CD4-positive, alpha-beta T cell treated with Interleukin-17A for 4 hours (primary cell): Measurements from ENCODE around the gene ARHGAP18.
A peak's percentile ranks its signal among the peaks of the same experiment; 100 is the strongest.

Experiments
- DNase-seq: peaks from one replicate; pipeline ENCODE4 v3.0.0-alpha.2; 2020; ENCODE audit warnings: mixed read lengths

ARHGAP18 gene

DNA sequence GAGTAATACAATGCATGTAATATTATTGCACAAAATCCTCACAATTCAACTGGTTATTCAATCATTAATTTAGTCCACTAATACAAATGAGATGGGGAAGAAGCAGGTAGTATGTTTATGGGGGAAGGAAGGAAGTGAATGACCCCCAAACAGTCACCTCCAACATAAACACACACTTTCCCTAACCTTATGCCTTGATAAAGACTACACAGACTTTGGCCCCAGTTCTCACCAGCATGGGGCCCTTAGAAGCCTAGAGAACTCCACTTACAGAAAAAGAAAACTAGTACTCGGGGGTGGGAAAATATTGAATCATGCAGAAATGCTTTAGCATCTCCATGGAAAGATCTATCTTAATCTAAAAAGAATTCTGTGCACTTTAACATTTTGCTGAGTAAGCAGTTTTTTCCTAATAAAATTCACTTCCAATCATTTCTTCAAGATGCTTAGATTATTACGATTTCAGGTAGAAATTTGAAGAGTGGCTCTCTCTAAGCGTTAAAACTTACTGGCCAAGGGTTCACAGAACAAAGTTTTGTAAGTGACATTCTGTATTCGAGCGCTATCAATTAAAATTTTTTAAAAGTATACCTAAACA, 18.8 kb downstream of the ARHGAP18 start:
- DNase-seq: no peak

DNA sequence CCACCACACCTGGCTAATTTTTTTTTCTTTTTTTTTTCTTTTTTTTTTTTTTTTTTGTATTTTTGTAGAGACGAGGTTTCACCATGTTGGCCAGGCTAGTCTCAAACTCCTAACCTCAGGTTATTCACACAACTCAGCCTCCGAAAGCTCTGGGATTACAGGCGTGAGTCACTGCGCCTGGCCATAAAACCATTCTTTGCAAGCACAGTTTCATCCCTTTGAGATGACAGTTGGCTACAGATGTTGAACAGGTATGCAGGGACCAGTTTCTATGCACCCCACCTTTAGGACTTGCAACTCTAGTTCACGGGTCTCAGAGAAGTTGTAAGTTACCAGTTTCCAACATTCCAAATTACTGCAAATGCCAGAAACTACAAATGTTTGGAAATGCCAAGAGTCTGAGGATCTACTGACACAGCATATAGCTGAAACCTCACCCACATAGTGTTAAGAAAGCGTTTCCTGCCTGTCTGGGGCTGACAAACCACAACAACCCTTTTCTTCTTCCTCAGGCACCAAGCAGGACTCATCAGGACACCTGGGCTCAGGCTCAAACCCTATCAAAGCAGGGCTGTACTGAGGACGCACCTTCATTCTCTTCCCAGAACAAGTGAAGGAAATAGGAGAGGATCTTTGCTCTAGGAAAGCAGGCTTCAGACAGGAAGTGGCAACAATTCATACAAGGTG, 22.9 kb downstream of the ARHGAP18 start:
- DNase-seq: peak; percentile 64

DNA sequence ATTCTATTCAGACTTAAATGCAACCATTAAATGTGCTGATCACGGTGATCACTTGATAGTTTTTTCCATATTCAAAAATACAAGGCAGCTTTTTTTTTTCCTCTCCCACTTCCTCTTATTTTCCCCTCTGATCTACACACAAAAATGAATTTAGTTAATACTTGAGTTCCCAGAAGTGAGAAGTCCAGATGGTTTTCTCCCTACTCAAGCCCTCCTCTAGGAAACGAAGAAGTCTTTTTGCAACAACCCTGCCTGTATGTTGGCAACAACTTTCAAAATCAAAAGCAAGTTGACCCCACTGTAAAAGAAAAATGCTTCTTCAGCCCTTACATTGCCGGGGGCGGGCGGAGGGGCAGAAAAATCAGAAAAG, 24.3 kb downstream of the ARHGAP18 start:
- DNase-seq: no peak

DNA sequence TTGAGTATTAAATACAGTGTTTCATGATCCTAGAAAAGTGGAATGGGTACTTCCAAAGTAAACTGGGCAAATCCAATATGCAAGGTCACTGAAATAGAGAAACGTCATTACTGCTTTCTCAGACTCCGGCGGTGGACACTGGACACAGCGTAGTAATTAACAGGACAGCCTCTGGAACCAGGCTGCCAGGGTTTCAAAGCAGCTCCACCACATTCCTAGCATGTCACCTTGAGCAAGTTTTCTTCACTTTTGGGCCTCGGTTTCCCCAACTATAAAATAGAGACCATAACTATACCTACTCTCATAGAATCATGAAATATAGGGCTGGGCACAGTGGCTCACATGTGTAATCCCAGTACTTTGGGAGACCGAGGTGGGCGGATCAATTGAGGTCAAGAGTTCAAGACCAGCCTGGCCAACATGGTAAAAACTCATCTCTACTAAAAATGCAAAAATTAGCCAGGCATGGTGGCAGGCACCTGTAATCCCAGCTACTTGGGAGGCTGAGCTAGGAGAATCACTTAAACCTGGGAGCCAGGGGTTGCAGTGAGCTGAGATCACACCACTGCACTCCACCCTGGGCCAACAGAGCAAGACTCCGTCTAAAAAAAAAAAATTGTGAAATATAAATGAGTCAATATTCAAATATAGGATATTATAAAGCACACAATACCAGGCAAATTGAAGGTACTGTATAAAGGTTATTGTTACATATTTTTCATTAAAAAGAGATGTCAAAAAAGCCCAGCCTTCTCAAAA, 24.9 kb downstream of the ARHGAP18 start:
- DNase-seq: no peak

DNA sequence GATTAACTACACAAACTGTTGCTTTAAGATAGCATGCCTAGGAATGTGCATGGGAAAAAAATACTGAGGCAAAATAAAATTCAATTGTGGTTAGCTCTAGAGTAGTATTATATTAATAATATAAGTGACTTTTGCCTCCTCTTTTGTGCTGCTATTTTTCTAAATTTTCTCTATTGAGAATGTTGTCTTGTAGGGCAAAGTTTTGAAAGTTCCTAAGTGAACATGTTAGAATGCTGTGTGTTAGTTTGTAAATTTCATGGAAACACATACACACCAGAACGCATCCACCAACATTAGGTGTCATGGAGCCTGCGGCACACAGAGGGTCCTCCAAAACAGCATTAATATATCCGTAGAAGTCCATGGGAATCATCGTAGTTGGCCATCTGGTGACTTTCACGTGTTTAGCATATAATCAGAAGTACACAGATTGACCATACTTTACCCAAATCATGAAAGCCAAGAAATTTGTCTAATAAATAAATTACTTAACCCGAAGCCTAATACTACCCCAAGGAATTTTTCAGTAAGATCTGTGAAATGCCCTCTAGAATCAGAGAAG, 25.6 kb downstream of the ARHGAP18 start:
- no peak for DNase-seq

DNA sequence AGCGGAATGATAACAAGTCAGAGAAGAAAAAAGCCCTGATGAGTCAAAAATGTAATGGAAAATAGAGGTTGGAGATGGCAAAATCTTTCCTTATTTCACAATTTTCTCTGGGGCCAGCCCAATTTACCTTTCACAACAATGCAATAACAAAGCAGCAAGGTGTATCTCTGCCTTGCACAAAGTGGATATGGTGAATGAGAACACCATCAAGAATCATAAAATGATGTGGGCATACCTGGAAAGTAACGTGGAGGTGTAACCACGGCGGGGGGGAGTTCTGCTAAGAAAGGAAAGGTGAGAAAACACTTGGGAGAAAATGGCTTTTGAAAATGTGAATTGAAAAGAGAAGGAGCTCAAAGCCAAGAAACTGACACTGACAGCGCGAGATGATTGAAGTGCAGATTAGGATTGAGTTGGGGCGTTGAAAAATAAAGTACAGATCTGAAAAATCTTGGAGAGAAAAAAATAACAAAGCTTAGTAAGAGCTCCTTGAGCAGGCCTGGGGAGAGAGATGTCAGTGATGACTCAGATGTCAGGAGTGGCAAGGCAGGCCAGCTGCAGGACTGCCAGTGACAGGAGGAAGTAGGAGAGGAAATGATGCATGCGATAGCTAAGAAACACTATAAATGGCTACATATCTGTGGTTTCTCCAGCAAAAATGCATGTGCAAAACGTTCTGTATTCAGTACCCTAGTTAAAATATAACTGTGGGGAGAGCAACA, 26.2 kb downstream of the ARHGAP18 start:
- DNase-seq: peak; percentile 77

DNA sequence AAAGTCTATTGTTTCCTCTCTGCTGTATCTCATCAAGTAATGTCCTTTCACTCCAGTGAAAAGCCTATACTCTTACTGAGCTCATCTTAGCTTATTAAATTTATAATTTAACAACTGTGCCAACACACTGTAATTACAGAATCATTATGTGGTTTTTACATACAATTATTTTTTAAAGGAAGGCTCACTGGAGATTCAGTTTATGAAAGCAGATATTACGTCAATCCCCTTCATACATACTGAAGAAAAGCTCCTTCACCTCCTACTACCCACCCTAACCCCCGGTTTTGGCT, 28.1 kb downstream of the ARHGAP18 start:
- no peak for DNase-seq

DNA sequence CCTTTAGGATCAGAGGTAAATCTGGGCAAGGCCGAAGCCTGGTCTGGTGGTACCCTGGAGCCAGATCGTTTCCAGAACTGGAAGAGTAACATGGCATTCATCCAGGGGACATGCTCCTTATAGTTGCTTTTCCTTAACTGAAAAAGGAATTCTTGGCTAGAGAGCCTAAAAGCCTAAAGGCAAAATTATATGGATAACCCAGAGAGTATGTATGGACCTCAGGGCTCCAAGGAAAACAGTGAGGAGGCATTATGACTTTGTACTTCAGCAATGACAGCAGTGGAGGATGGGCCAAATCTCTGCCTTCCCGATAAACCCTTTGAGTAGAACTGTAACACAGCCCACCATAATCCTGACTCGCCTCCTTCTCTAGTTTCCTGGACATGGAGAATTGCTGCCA, 29.3 kb downstream of the ARHGAP18 start:
- DNase-seq: no peak

DNA sequence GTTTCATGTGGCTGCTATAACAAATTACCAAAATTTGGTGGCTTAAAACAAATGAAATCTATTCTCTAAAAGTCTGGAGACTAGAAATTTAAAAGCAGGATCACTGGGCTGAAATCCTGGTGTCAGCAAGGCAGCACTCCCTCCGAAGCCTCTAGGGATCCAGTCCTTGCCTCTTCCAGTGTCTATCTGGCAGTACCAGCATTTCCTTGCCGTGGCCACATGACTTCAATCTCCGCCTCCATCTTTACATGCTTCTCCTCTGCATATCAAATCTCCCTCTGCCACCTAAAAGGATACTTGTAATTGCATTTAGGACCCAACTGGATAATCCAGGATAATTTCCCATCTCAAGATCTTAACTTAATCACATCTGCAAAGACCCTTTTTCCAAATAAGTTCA, 30.2 kb downstream of the ARHGAP18 start:
- DNase-seq: no peak

DNA sequence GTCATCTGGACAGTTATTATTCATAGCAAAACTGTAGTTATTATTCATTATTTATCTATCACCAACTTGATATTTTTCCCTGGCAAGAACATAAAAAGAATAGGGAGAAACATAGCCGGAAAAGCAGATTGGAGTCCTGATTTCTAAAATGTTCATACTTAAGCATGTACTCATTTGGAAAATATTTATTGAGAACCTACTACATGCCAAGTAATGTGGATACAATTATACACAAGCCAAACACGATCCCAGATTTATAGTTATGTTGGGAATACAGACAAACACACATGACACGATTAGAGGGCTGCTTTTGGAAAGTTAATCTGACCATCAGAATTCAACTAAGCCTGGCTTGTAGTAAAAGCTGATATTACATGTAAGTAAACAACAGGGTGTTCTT, 30.7 kb downstream of the ARHGAP18 start:
- DNase-seq: no peak

DNA sequence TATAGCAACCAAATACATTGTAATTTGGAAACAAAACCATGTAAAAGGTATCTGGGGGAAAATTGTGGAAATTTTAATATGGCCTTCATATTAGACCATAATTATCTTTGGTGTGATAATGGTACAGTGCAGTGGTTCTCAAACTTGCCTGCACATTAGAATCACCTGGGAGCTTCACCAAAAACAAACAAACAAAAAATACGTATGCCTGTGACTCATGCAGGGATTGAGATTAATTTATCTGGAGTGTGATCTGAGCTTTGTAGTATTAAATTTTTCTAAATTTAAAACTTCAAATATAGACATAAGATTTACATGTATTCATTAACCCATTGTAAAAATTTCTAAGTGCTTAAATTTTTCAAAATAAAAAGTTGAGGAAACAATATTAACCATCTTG, 31.5 kb downstream of the ARHGAP18 start:
- no peak for DNase-seq

DNA sequence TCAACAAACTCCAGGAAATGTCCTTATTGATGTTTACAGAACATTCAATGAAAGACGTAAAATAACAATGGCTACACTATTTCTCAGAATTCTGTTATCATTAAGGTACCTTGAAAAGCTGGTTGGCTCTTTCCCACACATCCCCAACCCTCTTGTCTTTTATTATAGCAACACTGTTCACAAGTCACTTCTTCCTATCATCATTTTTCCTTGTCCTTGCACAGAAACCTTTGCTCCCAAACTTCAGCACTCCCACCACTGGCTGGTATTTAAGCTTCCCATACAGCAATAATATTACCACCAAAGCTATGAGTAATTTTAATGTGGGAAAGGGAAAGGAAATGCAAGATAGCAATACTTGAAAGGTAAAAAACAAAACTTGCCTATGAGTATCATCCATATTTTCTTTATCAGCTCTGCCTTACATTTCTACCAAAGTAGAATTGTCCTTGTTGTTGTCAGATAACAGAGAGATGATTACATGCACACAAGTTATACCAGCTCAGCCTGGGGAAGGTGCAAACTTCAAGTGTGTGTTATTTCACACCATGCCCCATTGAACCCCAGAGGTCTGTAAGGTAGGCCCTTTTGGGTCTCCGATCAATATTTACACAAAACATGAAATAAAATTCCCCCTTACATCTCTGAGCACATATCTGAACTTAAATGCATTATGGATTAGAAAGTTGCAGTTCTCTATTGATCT, 32.2 kb downstream of the ARHGAP18 start:
- no peak for DNase-seq

DNA sequence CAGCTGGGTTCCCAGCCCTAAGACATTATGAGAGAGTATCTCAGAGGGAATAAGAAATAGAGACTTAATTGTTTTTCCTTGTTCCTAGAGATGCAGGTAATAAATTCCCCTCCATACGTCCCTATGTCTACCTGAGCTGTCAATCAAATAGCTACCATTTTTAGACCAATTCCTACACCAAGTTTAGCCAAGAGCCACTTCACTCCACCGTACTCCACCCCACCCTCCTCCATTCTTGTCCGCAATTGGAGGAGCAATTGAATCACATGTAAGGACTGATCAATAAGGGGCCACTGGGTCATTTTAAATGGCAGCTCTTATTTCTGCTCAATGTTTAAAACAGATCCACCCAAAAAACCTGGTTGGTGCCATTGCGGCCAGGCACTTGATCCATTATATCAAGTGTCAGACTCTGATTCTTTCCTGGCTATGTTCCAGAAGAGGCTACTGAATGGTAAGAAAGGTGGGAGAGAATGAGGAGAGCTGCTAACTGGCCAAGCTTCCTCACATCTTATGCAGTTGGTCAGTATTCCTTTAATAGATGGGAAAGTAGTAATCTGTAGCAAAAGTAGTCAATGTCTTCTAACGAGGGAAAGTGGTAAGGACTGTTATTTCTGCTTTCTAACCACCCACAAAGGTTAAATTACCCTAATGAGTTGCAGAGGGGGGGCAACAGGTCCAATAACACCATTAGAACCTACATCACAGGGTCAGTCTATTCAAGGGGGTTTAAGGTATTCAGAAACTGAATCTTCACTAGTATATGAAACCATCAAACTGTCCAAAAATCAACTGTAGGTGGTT, 34.1 kb downstream of the ARHGAP18 start:
- no peak for DNase-seq

DNA sequence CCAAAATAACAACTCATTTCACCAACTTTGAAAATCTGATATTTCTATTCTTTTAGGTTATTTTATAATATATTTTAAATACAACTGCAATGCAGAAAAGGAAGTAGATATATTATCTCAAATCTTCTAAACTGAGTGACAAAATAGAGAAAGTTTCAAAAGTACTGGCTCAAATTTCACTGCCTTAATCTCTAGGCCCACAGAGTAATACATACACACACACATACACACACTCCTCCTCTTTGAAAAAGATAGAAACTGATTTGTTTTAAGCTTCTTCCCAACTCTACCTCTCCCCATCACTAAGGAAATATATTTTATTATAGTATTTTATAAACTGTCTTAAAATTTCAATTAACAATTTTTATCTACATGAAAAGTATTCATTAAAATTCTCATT, 36.2 kb downstream of the ARHGAP18 start:
- DNase-seq: no peak

DNA sequence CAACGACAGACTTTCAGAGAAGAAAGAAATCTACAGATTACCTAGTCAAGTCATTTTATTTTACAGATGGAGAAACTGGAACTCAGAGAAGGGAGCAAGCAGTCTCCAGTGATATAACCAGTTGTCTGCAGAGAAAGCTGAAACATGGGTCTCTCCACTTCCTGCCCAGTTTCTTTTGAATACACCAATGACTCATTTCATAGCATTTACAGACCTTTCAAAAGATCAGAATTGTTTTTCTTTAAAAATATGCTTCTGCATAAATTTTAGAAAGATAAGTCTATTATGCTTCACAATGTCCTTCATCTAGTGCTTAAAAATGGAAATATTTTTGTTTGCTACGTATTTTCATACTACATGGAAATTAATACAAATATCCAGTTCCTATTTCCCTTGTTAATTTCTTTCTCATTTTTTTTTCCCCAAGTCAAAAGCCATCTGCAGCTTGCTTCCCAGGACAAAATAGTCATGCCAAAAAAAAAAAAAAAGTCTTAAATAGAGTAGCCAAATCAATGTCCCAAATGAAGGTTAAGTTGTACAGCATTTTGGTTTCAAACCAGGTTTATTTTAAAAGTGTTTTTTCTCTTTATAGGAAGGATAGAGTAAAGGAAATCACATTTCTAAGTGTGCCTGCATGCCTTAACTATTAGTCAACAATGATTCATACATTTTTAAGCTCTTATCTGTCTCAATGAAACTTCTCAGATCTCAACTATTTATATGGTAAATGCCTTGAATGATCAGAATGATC, 36.9 kb downstream of the ARHGAP18 start:
- peak; percentile 40 for DNase-seq

DNA sequence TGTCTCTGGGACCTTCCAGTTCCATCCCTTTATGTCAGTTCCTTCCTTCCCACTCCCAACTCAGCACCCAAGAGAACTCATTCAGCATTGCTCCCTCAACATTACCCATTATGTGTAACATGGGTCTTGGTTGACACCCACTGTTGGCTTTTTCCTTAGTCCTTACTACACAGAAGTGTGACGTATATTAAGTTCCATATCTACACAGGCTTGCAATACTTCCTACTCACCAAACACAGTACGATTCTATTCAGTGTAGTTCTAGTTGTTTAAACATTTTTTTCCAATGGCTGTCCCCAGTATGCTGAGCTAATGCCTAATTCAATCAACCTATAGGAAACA, 37.7 kb downstream of the ARHGAP18 start:
- DNase-seq: no peak

DNA sequence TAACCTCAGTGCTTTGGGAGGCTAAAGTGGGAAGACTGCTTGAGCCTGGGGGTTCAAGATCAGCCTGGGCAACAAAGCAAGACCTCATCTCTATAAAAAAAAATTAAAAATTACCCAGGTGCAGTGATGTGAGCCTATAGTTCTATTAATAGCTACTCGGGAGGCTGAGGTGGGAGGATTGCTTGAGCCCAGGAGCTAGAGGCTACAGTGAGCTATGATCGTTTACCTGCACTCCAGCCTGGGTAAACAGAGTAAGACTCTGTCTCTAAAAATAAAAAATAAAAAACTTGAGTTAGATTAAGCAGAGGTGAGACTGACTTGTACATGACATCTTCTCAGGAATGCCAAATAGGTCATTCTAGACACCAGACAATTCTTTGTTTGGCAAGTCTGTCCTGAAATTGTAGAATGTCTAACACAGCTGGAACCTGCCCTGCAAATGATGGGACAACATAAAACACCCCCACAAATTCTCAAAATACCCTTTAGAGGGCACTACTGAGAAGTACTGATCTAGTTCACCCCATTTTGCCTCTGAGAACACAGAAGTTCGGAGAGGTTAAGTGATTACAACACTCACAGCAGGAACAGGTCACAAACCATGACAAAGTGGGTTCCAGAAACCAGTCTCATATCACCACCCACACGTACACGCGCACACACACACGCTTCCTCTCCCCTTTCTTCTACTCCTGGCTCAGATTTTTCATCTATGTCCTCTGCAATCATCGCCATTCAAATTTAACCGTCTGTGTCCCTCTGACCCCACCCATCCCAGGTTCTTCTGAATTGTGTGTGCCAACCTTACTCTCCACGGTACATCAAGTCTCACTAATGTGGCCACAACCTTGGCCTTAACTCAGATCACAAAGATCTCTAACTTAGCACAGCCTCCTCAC, 38.3 kb downstream of the ARHGAP18 start:
- peak; percentile 71 for DNase-seq

DNA sequence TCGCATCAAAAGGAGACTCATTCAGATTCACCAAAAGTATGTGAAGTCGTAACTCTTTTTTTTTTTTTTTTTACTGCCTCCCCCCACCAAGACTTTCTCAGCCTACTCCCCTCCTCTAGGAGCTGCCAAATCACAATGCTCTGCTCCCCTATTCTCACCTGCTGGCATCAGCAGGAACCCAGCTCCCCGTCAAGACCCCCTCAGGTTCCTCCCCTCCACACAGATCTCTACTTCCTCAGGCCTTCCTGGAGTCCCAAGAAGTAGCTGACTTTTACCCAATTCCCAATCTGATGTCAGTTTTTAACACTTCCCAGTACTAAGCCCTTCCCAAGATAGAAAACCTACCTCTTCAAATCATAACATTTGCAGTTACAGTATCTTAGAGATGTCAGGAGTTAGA, 39.3 kb downstream of the ARHGAP18 start:
- no peak for DNase-seq

DNA sequence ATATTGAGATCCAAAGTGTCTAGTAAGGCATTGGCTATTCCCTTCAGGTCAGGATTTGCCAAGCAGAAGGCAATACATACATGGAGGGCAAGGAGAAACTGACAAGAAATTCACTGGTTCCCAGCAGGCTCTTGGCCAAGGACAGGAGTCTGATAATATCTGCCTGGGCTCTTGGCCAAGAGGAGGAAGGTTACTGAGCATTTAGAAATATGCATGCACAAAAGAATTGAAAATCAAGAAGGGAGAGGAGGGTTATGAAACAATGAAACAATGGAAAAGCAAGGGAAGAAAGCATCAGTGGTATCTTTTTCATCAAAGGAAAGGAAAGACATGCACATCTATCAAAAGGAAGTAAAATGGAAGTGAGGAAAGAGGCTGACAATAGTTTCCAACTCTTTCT, 42.4 kb downstream of the ARHGAP18 start:
- DNase-seq: no peak

DNA sequence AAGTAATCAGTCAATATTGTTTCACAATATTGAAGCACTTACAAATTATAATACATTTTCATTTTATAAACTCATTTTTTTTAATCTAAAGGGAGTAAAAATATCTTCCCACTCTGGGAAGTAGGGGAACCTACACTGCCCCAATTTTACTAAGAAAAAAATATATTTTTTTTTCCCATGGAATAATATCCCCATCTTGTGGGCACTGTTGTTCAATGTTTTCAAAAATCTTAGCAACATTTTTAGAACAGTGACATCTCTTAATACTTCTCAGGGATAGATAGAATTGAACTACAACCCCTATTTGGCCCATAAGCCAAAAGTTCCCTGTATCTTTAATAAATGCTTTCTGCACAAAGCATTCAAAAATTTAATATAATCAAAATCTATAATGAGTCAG, 42.9 kb downstream of the ARHGAP18 start:
- DNase-seq: no peak
